A673 (cell line): ENCODE measurements around the gene ZNF831. TPM values are rescaled to one million over a fixed set of nuclear protein-coding genes. Genes with fewer than 3 reads are reported as not detected.

Experiments used
- BruUV-seq: library from RNA; stranded (reverse); fragments of 400-500 nt; replicated peaks from 2 replicates; lab custom pipeline; 2021; lab: Mats Ljungman, UMichigan
- CTCF ChIA-PET: fragments of 300-600 bp; sonication (Branson Sonifier 250); formaldehyde crosslinking; loops from one replicate; lab custom pipeline; 2022; ENCODE audit warnings: antibody characterized with exemption; lab: Charles Lee
- POLR2A ChIA-PET: fragments of 300-600 bp; sonication (Branson Sonifier 250); formaldehyde crosslinking; loops from one replicate; lab custom pipeline; 2022; ENCODE audit warnings: antibody characterized with exemption; ENCODE audit not compliant: low non-redundant PET; lab: Charles Lee
- DNase-seq: peaks from one replicate; pipeline ENCODE4 v3.0.0-alpha.2; 2015; ENCODE audit warnings: low spot score
- H3K27ac ChIP-seq: fragments of 200-600 bp; sonication (generic); 2 replicates; pipeline ENCODE4 v1.5.1; 2016; ENCODE audit warnings: mixed run types, low read depth, mild to moderate bottlenecking, mixed read lengths, antibody characterized with exemption, low read length; ENCODE audit not compliant: poor library complexity, severe bottlenecking
- H3K27me3 ChIP-seq: fragments of 200-600 bp; sonication (generic); replicated peaks from 2 replicates; pipeline ENCODE4 v1.6.1; 2017; ENCODE audit warnings: mixed run types, low read depth, mild to moderate bottlenecking, mixed read lengths, antibody characterized with exemption, low read length; ENCODE audit not compliant: insufficient read depth, poor library complexity
- H3K36me3 ChIP-seq: fragments of 200-600 bp; sonication (generic); 2 replicates; pipeline ENCODE4 v1.6.1; 2016; ENCODE audit warnings: mixed run types, mild to moderate bottlenecking, mixed read lengths, antibody characterized with exemption, low read length; ENCODE audit not compliant: insufficient read depth, poor library complexity, severe bottlenecking
- H3K4me1 ChIP-seq: fragments of 200-600 bp; sonication (generic); 2 replicates; pipeline ENCODE4 v1.6.1; 2017; ENCODE audit warnings: mixed run types, mild to moderate bottlenecking, mixed read lengths, antibody characterized with exemption, low read length; ENCODE audit not compliant: insufficient read depth, poor library complexity, severe bottlenecking
- H3K4me3 ChIP-seq: fragments of 200-600 bp; sonication (generic); 2 replicates; pipeline ENCODE4 v1.5.1; 2016; ENCODE audit warnings: low read depth, mixed run types, mild to moderate bottlenecking, mixed read lengths, low read length; ENCODE audit not compliant: poor library complexity, severe bottlenecking
- H3K9me3 ChIP-seq: fragments of 200-600 bp; sonication (generic); 2 replicates; pipeline ENCODE4 v1.6.1; 2016; ENCODE audit warnings: mixed run types, low read depth, mild to moderate bottlenecking, mixed read lengths, antibody characterized with exemption, low read length; ENCODE audit not compliant: poor library complexity, severe bottlenecking
- CTCF ChIP-seq: fragments of 300-800, 200-600 bp; sonication (generic); conservative IDR thresholded peaks from 2 replicates; pipeline ENCODE4 v1.5.1; 2017; ENCODE audit warnings: low read depth, mild to moderate bottlenecking, antibody characterized with exemption, low read length, moderate library complexity, mixed read lengths
- EZH2 ChIP-seq: fragments of 200-600 bp; sonication (generic); IDR thresholded peaks from 2 replicates; pipeline ENCODE4 v1.6.1; 2017; ENCODE audit warnings: borderline replicate concordance, low read depth, mild to moderate bottlenecking, mixed read lengths, antibody characterized with exemption, low read length; ENCODE audit not compliant: poor library complexity, severe bottlenecking
- intact Hi-C: fragments of 100-400 bp; cut with micrococcal nuclease; formaldehyde crosslinking; loops from one replicate; pipeline ENCODE4 v1.10.0; 2022; ENCODE audit not compliant: unreplicated experiment
- total RNA-seq: library from RNA; stranded (reverse); gene quantifications from 2 replicates; pipeline ENCODE4 v1.2.3, GENCODE V29; 2021

ZNF831 gene
- total RNA-seq, 1 experiment from 2014 or later, result not detected

GRCh38 chr20:59253779-59254319 is 90.2 kb downstream of the ZNF831 start:
- no peaks in the 10 kb centered on the region for H3K9me3 ChIP-seq
- POLR2A ChIA-PET, result no interaction called here
- no TSS peak for BruUV-seq
- peaks cover 96% of the 10 kb centered on the region for H3K27me3 ChIP-seq
- no peak overlapping the region for H3K27ac ChIP-seq
- CTCF ChIA-PET, result no interaction called here
- H3K4me3 ChIP-seq, result no peak overlapping the region
- no peak for DNase-seq
- intact Hi-C loops, result no loop called here
- no peaks in the 10 kb centered on the region for H3K36me3 ChIP-seq
- TF ChIP-seq CTCF (no peak), EZH2 (no peak)
- peaks cover 2% of the 10 kb centered on the region for H3K4me1 ChIP-seq

DNA sequence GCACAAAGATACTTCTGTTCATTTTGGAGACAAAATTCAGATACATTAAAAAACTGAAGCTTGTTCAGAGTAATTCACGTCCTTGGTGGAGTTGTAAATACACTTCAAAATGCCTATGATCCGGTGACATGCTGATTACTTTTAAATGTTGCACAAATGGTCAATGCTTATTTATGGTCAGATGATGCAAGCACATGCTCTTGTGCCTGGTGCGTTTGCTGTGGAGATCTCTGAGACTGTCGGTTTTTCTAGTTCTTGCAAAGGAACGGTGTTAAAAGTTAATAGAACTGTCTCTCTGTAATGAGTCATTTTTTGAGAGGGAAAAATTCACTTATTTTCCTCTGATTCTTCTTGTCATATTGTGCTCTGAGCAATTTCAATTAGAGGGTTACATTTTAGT is 91.6 kb downstream of the ZNF831 start:
- intact Hi-C loops, result no loop called here
- no peak overlapping the region for H3K27ac ChIP-seq
- H3K27me3 ChIP-seq, result peaks cover 100% of the 10 kb centered on the region
- no peak overlapping the region for H3K4me3 ChIP-seq
- CTCF ChIA-PET, result no interaction called here
- H3K36me3 ChIP-seq, result no peaks in the 10 kb centered on the region
- POLR2A ChIA-PET, result no interaction called here
- no peaks in the 10 kb centered on the region for H3K9me3 ChIP-seq
- no peak for DNase-seq
- no peaks in the 10 kb centered on the region for H3K4me1 ChIP-seq
- no TSS peak for BruUV-seq
- no peak for TF ChIP-seq CTCF
- TF ChIP-seq EZH2, result no peak

DNA sequence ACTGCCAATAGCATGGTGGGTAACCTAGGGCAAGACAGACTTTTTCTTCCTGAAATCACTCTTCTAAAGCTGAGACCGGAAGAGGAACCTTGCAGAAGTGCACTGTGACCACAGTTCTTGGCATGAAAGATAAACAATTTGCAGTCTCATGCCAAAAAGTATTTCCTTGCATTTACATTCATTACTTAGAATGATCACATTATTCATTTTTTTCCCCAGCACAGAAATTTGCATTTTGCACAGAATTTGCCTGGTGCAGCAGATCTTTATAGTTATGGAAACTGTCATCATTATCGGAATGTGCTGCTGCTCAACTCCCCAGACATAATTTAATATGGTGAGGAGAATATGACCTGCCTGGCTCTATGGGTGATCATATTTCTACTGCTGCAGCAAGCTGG is 94.6 kb downstream of the ZNF831 start:
- no TSS peak for BruUV-seq
- peak; percentile 3 for DNase-seq
- H3K4me1 ChIP-seq, result no peaks in the 10 kb centered on the region
- ChIA-PET CTCF (no interaction called here), POLR2A (no interaction called here)
- H3K27me3 ChIP-seq, result peaks cover 96% of the 10 kb centered on the region
- no peak overlapping the region for H3K4me3 ChIP-seq
- H3K27ac ChIP-seq, result no peak overlapping the region
- TF ChIP-seq CTCF (no peak), EZH2 (no peak)
- no peaks in the 10 kb centered on the region for H3K9me3 ChIP-seq
- intact Hi-C loops, result no loop called here
- H3K36me3 ChIP-seq, result no peaks in the 10 kb centered on the region
